Loucy (cell line): ENCODE measurements around the gene XKRX.

Experiments
- H2AFZ ChIP-seq: fragments of 200-600 bp; sonication (generic); 2 replicates; pipeline ENCODE4 v1.6.0; 2016; ENCODE audit warnings: antibody characterized with exemption, mild to moderate bottlenecking, low read length, moderate library complexity
- H3F3A ChIP-seq: fragments of 200-600 bp; 2 replicates; pipeline ENCODE4 v1.6.0; 2016; ENCODE audit warnings: antibody characterized with exemption, low read depth, mild to moderate bottlenecking
- H3K27me3 ChIP-seq: fragments of 200-600 bp; sonication (generic); 2 replicates; pipeline ENCODE4 v1.6.1; 2014; ENCODE audit warnings: low read length, mild to moderate bottlenecking; ENCODE audit not compliant: insufficient read depth, poor library complexity, severe bottlenecking
- H3K36me3 ChIP-seq: fragments of 200-600 bp; sonication (generic); 2 replicates; pipeline ENCODE4 v1.6.1; 2016; ENCODE audit warnings: low read length; ENCODE audit not compliant: insufficient read depth
- H3K4me1 ChIP-seq: fragments of 200-600 bp; sonication (generic); 2 replicates; pipeline ENCODE4 v1.5.1; 2014; ENCODE audit warnings: low read length, mild to moderate bottlenecking; ENCODE audit not compliant: insufficient read depth, poor library complexity, severe bottlenecking
- H3K4me2 ChIP-seq: fragments of 200-600 bp; sonication (generic); 2 replicates; pipeline ENCODE4 v1.6.0; 2014; ENCODE audit warnings: antibody characterized with exemption, low read length, low read depth, mild to moderate bottlenecking; ENCODE audit not compliant: poor library complexity, severe bottlenecking
- H3K4me3 ChIP-seq: fragments of 200-600 bp; sonication (generic); 2 replicates; pipeline ENCODE4 v1.5.1; 2014; ENCODE audit warnings: low read length, mild to moderate bottlenecking, mixed read lengths; ENCODE audit not compliant: poor library complexity, severe bottlenecking
- H3K79me2 ChIP-seq: fragments of 200-600 bp; sonication (generic); 2 replicates; pipeline ENCODE4 v1.6.1; 2014; ENCODE audit warnings: low read length; ENCODE audit not compliant: insufficient read depth
- H3K9ac ChIP-seq: fragments of 200-600 bp; sonication (generic); 2 replicates; pipeline ENCODE4 v1.6.0; 2014; ENCODE audit warnings: mild to moderate bottlenecking, low read depth, low read length, moderate library complexity; ENCODE audit not compliant: poor library complexity, severe bottlenecking
- H3K9me2 ChIP-seq: fragments of 200-600 bp; sonication (generic); replicated peaks from 2 replicates; pipeline ENCODE4 v1.6.1; 2016; ENCODE audit warnings: low read depth, low read length, mixed read lengths
- H3K9me3 ChIP-seq: fragments of 200-600 bp; sonication (generic); 2 replicates; pipeline ENCODE4 v1.6.1; 2014; ENCODE audit warnings: mild to moderate bottlenecking, antibody characterized with exemption, low read length, low read depth; ENCODE audit not compliant: insufficient read depth
- H4K20me1 ChIP-seq: fragments of 200-600 bp; sonication (generic); 2 replicates; pipeline ENCODE4 v1.6.0; 2014; ENCODE audit warnings: antibody characterized with exemption, low read length, mild to moderate bottlenecking; ENCODE audit not compliant: insufficient read depth, poor library complexity, severe bottlenecking
- EZH2phosphoT487 ChIP-seq: fragments of 200-600 bp; IDR thresholded peaks from 2 replicates; pipeline ENCODE4 v1.6.1; 2018; ENCODE audit warnings: antibody characterized with exemption, mild to moderate bottlenecking, moderate library complexity, borderline replicate concordance
- TF ChIP-seq, protein P1 (sequence below): fragments of 200-600 bp; sonication (generic); conservative IDR thresholded peaks from 2 replicates; pipeline ENCODE4 v1.5.1; 2014; ENCODE audit warnings: mild to moderate bottlenecking, antibody characterized with exemption, low read length

XKRX gene

DNA sequence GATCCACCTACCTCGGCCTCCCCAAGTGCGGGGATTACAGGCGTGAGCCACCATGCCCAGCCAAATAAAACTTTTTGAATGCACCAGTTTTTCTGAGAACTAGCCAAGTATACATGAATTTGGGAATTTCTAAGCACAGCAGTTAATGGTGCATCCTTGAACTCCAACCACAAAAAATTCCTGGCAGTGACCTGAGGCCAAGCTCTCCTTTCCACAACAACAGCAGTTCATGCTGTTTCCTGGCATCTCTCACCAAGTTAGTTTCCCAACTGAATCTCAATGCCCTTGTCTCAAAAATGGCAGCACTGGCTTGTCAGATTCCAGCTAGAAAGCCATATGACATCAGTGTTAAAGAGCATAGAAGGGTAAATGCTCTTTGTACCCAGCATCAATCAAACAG lies 15.9 kb upstream of the XKRX start:
- Histone ChIP-seq H3F3A (no peaks in the 10 kb centered on the region), H3K4me3 (no peak overlapping the region), H3K36me3 (no peaks in the 10 kb centered on the region), H3K4me1 (no peaks in the 10 kb centered on the region), H3K27me3 (no peaks in the 10 kb centered on the region), H3K79me2 (no peaks in the 10 kb centered on the region), H3K9me3 (no peaks in the 10 kb centered on the region), H3K4me2 (no peak overlapping the region), H2AFZ (no peak overlapping the region), H3K9me2 (no peaks in the 10 kb centered on the region), H4K20me1 (no peaks in the 10 kb centered on the region), H3K9ac (no peak overlapping the region)
- no peak for TF ChIP-seq EZH2phosphoT487
- TF ChIP-seq, protein P1, sequence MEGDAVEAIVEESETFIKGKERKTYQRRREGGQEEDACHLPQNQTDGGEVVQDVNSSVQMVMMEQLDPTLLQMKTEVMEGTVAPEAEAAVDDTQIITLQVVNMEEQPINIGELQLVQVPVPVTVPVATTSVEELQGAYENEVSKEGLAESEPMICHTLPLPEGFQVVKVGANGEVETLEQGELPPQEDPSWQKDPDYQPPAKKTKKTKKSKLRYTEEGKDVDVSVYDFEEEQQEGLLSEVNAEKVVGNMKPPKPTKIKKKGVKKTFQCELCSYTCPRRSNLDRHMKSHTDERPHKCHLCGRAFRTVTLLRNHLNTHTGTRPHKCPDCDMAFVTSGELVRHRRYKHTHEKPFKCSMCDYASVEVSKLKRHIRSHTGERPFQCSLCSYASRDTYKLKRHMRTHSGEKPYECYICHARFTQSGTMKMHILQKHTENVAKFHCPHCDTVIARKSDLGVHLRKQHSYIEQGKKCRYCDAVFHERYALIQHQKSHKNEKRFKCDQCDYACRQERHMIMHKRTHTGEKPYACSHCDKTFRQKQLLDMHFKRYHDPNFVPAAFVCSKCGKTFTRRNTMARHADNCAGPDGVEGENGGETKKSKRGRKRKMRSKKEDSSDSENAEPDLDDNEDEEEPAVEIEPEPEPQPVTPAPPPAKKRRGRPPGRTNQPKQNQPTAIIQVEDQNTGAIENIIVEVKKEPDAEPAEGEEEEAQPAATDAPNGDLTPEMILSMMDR: no peak

- Histone ChIP-seq H3K4me3 (no peak overlapping the region), H3K9me2 (no peaks in the 10 kb centered on the region), H3K79me2 (no peaks in the 10 kb centered on the region), H3K9me3 (no peaks in the 10 kb centered on the region), H3K36me3 (no peaks in the 10 kb centered on the region), H3F3A (no peaks in the 10 kb centered on the region), H3K27me3 (no peaks in the 10 kb centered on the region), H4K20me1 (no peaks in the 10 kb centered on the region), H2AFZ (no peak overlapping the region), H3K9ac (no peak overlapping the region), H3K4me2 (no peak overlapping the region), H3K4me1 (no peaks in the 10 kb centered on the region)
- TF ChIP-seq EZH2phosphoT487: no peak
- TF ChIP-seq, protein P1: no peak
These were observed 10.6 kb upstream of the XKRX start for GRCh38 chrX:100939333-100939732.

- H3K79me2 ChIP-seq: no peaks in the 10 kb centered on the region
- no peaks in the 10 kb centered on the region for H3K9me2 ChIP-seq
- no peak for TF ChIP-seq EZH2phosphoT487
- TF ChIP-seq, protein P1: no peak
- no peak overlapping the region for H3K4me3 ChIP-seq
- no peak overlapping the region for H3K9ac ChIP-seq
- no peaks in the 10 kb centered on the region for H4K20me1 ChIP-seq
- H3K4me2 ChIP-seq: no peak overlapping the region
- H3F3A ChIP-seq: no peaks in the 10 kb centered on the region
- H3K27me3 ChIP-seq: no peaks in the 10 kb centered on the region
- H3K4me1 ChIP-seq: no peaks in the 10 kb centered on the region
- H3K36me3 ChIP-seq: no peaks in the 10 kb centered on the region
- no peaks in the 10 kb centered on the region for H3K9me3 ChIP-seq
- no peak overlapping the region for H2AFZ ChIP-seq
These were observed 7.0 kb upstream of the XKRX start for GRCh38 chrX:100935767-100936166.
